PC-3 (cell line): Measurements from ENCODE around the gene CFAP65. TPM values are rescaled to one million over a fixed set of nuclear protein-coding genes. Genes with fewer than 3 reads are reported as not detected.

Experiments used
- ATAC-seq: fragments of 200-7000 bp; cut with Tn5 transposase; 2 replicates; pipeline ENCODE4 v1.9.1; 2020; ENCODE audit warnings: mild to moderate bottlenecking, moderate library complexity
- BruUV-seq: library from RNA; stranded (reverse); fragments of 400-500 nt; replicated peaks from 2 replicates; lab custom pipeline; 2021; lab: Mats Ljungman, UMichigan
- CTCF ChIA-PET: fragments of 300-600 bp; sonication (Branson Sonifier 250); formaldehyde crosslinking; loops from one replicate; lab custom pipeline; 2022; ENCODE audit warnings: antibody characterized with exemption; lab: Charles Lee
- POLR2A ChIA-PET: fragments of 300-600 bp; sonication (Branson Sonifier 250); formaldehyde crosslinking; loops from one replicate; lab custom pipeline; 2022; ENCODE audit warnings: antibody characterized with exemption; ENCODE audit not compliant: unreplicated experiment; lab: Charles Lee
- DNase-seq: peaks from one replicate; pipeline ENCODE4 v3.0.0-alpha.2; 2015
- H2AFZ ChIP-seq: fragments of 300-600 bp; sonication (generic); 2 replicates; pipeline ENCODE4 v1.6.0; 2016; ENCODE audit warnings: antibody characterized with exemption, low read length
- H3F3A ChIP-seq: fragments of 300-600 bp; sonication (generic); one replicate; pipeline ENCODE4 v1.6.0; 2017; ENCODE audit warnings: antibody characterized with exemption, low read length, control low read depth, mild to moderate bottlenecking; ENCODE audit not compliant: unreplicated experiment
- H3K27ac ChIP-seq: fragments of 300-600 bp; sonication (generic); 2 replicates; pipeline ENCODE4 v1.5.1; 2016; ENCODE audit warnings: mild to moderate bottlenecking, low read length
- H3K27me3 ChIP-seq: fragments of 300-600 bp; sonication (generic); 2 replicates; pipeline ENCODE4 v1.6.1; 2016; ENCODE audit warnings: low read length, mixed read lengths
- H3K36me3 ChIP-seq: fragments of 300-600 bp; sonication (generic); 2 replicates; pipeline ENCODE4 v1.6.1; 2016; ENCODE audit warnings: low read depth, mixed run types, low read length, mixed read lengths
- H3K4me1 ChIP-seq: fragments of 300-600 bp; sonication (generic); 2 replicates; pipeline ENCODE4 v1.5.1; 2016; ENCODE audit warnings: low read length; ENCODE audit not compliant: insufficient read depth
- H3K4me2 ChIP-seq: fragments of 300-600 bp; sonication (generic); 2 replicates; pipeline ENCODE4 v1.6.0; 2016; ENCODE audit warnings: low read length
- H3K4me3 ChIP-seq: fragments of 300-600 bp; sonication (generic); 2 replicates; pipeline ENCODE4 v1.5.1; 2016; ENCODE audit warnings: mild to moderate bottlenecking, low read length, mixed read lengths
- H3K79me2 ChIP-seq: fragments of 300-600 bp; sonication (generic); 2 replicates; pipeline ENCODE4 v1.6.1; 2017; ENCODE audit warnings: low read length, mixed read lengths
- H3K9ac ChIP-seq: fragments of 300-600 bp; sonication (generic); 2 replicates; pipeline ENCODE4 v1.6.0; 2016; ENCODE audit warnings: mild to moderate bottlenecking, low read length
- H3K9me2 ChIP-seq: fragments of 300-600 bp; sonication (generic); replicated peaks from 2 replicates; pipeline ENCODE4 v1.6.1; 2016; ENCODE audit warnings: mixed run types, low read length, mixed read lengths
- H3K9me3 ChIP-seq: fragments of 300-600 bp; sonication (generic); 2 replicates; pipeline ENCODE4 v1.6.1; 2016; ENCODE audit warnings: low read length, mixed read lengths
- H4K20me1 ChIP-seq: fragments of 300-600 bp; sonication (generic); 2 replicates; pipeline ENCODE4 v1.6.1; 2016; ENCODE audit warnings: low read length, mixed read lengths
- CTCF ChIP-seq: fragments of 300-600 bp; sonication (generic); conservative IDR thresholded peaks from 2 replicates; pipeline ENCODE4 v1.5.1; 2017; ENCODE audit warnings: antibody characterized with exemption, low read depth, mild to moderate bottlenecking, low read length
- EZH2 ChIP-seq: fragments of 300-600 bp; sonication (generic); IDR thresholded peaks from one replicate; pipeline ENCODE4 v1.6.1; 2017; ENCODE audit warnings: antibody characterized with exemption, mild to moderate bottlenecking, low read length; ENCODE audit not compliant: unreplicated experiment
- EZH2phosphoT487 ChIP-seq: fragments of 300-600 bp; sonication (generic); IDR thresholded peaks from 2 replicates; pipeline ENCODE4 v1.6.1; 2018; ENCODE audit warnings: mild to moderate bottlenecking, antibody characterized with exemption, low read length, borderline replicate concordance
- intact Hi-C: fragments of 100-400 bp; cut with micrococcal nuclease; formaldehyde crosslinking; loops from 2 replicates; pipeline ENCODE4 v1.9.0; 2023
- total RNA-seq: library from RNA; depleted of rRNA; stranded (reverse); fragments of >200 nt; gene quantifications from 2 replicates; pipeline ENCODE4 v1.2.3, GENCODE V29; 2014

CFAP65 gene
- total RNA-seq, 1 experiment from 2014 or later: 0.18 TPM

GRCh38 chr2:219071131-219071816, 30.0 kb upstream of the CFAP65 start:
- DNase-seq: peak; percentile 78

GRCh38 chr2:219065484-219065883, 24.2 kb upstream of the CFAP65 start:
- Histone ChIP-seq H3K9ac (no peak overlapping the region), H3K4me2 (no peak overlapping the region), H3K27ac (no peak overlapping the region), H3K9me3 (no peaks in the 10 kb centered on the region), H3K79me2 (no peaks in the 10 kb centered on the region), H3K27me3 (peaks cover 21% of the 10 kb centered on the region), H3K4me1 (peaks cover 3% of the 10 kb centered on the region; the same call in 1 of the 2 replicates), H4K20me1 (no peaks in the 10 kb centered on the region), H3F3A (no peaks in the 10 kb centered on the region), H2AFZ (no peak overlapping the region), H3K36me3 (no peaks in the 10 kb centered on the region), H3K9me2 (no peaks in the 10 kb centered on the region), H3K4me3 (no peak overlapping the region)
- ATAC-seq: no peak
- no peak for DNase-seq
- POLR2A ChIA-PET: no interaction called here
- CTCF ChIA-PET: no interaction called here
- BruUV-seq: no TSS peak
- TF ChIP-seq EZH2: no peak
- intact Hi-C loops: no loop called here

More at GRCh38 chr2:219071131-219071816, 30.0 kb upstream of the CFAP65 start:
- Histone ChIP-seq H3K27ac (peak overlapping the region; percentile 36), H3K4me2 (peak overlapping the region; percentile 40), H3K36me3 (no peaks in the 10 kb centered on the region), H2AFZ (0 out of 2 replicates have a peak overlapping the region, but pooled peaks have one; percentile 19), H3K79me2 (no peaks in the 10 kb centered on the region), H3K4me1 (peaks cover 16% of the 10 kb centered on the region), H3K9me3 (no peaks in the 10 kb centered on the region), H3K9ac (no peak overlapping the region), H3F3A (no peaks in the 10 kb centered on the region), H3K27me3 (no peaks in the 10 kb centered on the region), H3K4me3 (no peak overlapping the region), H3K9me2 (no peaks in the 10 kb centered on the region), H4K20me1 (no peaks in the 10 kb centered on the region)
- ChIA-PET CTCF (interaction anchor here (0.8 to 1.4 kb wide), 5 partner anchors 13 to 84 kb away, joined by 3 to 6 read pairs (median 4); no protein-coding TSS in a partner anchor), POLR2A (no interaction called here)
- intact Hi-C loops: loop anchor here (5.0 kb wide), 2 partner anchors 46 to 71 kb away; no protein-coding TSS in a partner anchor
- peak; percentile 97 for ATAC-seq
- no TSS peak for BruUV-seq
- TF ChIP-seq EZH2phosphoT487: no peak
- no peak for TF ChIP-seq CTCF
- no peak for TF ChIP-seq EZH2

- Histone ChIP-seq H3F3A (no peaks in the 10 kb centered on the region), H3K9me3 (no peaks in the 10 kb centered on the region), H3K4me2 (no peak overlapping the region), H4K20me1 (no peaks in the 10 kb centered on the region), H3K27me3 (peaks cover 46% of the 10 kb centered on the region), H3K4me3 (no peak overlapping the region), H3K9ac (no peak overlapping the region), H3K27ac (no peak overlapping the region), H3K9me2 (no peaks in the 10 kb centered on the region), H2AFZ (no peak overlapping the region), H3K36me3 (no peaks in the 10 kb centered on the region), H3K79me2 (no peaks in the 10 kb centered on the region), H3K4me1 (peaks cover 22% of the 10 kb centered on the region)
- intact Hi-C loops: loop anchor here (5.0 kb wide), 1 partner anchor 35 kb away; no protein-coding TSS in a partner anchor
- ChIA-PET POLR2A (interaction anchor here (0.6 kb wide), 1 partner anchor 80 kb away, joined by 4 read pairs; no protein-coding TSS in a partner anchor), CTCF (interaction anchor here (1.1 kb wide), 1 partner anchor 58 kb away, joined by 4 read pairs; no protein-coding TSS in a partner anchor)
- no peak for ATAC-seq
- DNase-seq: no peak
- no TSS peak for BruUV-seq
- no peak for TF ChIP-seq CTCF
Observed at GRCh38 chr2:219062081-219062480, 20.8 kb upstream of the CFAP65 start.
